ENCODE data around the gene PACSIN3. TPM values are rescaled to one million over a fixed set of nuclear protein-coding genes. Genes with fewer than 3 reads are reported as not detected.

PACSIN3 gene
- total RNA-seq, 1 donor from 2014 or later: 59.4 TPM

GRCh38 chr11:47163193-47163592 is 23.0 kb downstream of the PACSIN3 start:
- intact Hi-C loops (cut with DNase I): no loop called here
- H3K36me3 ChIP-seq: peaks cover 8 to 47% of the 10 kb centered on the region in 2 donors
- no peak overlapping the region for H3K4me3 ChIP-seq
- no peak for DNase-seq (ENCODE audit: extremely low spot score in 2 of 2)
- no peak overlapping the region for H3K27ac ChIP-seq
- H3K4me1 ChIP-seq: peaks cover 9% of the 10 kb centered on the region
- TF ChIP-seq CTCF (IDR thresholded peaks at IDR 0.05) (no peak), POLR2A (IDR thresholded peaks at IDR 0.05) (no peak), POLR2AphosphoS5 (IDR thresholded peaks at IDR 0.05; ENCODE audit: insufficient read depth in 1 of 2, low read depth in 1 of 2) (no peak)
- H3K27me3 ChIP-seq: no peaks in the 10 kb centered on the region
- no peaks in the 10 kb centered on the region for H3K9me3 ChIP-seq

- Histone ChIP-seq H3K4me1 (peaks cover 9% of the 10 kb centered on the region), H3K4me3 (no peak overlapping the region), H3K9me3 (no peaks in the 10 kb centered on the region), H3K36me3 (peaks cover 8 to 39% of the 10 kb centered on the region in 2 donors), H3K27me3 (no peaks in the 10 kb centered on the region), H3K27ac (no peak overlapping the region)
- intact Hi-C loops (cut with DNase I): no loop called here
- DNase-seq (ENCODE audit: extremely low spot score in 2 of 2): no peak
- TF ChIP-seq POLR2A (IDR thresholded peaks at IDR 0.05) (no peak), CTCF (IDR thresholded peaks at IDR 0.05) (no peak), POLR2AphosphoS5 (IDR thresholded peaks at IDR 0.05; ENCODE audit: insufficient read depth in 1 of 2, low read depth in 1 of 2) (no peak)
Measured at GRCh38 chr11:47162426-47162825, 23.8 kb downstream of the PACSIN3 start.

- Histone ChIP-seq H3K36me3 (peaks cover 8 to 34% of the 10 kb centered on the region in 2 donors), H3K27ac (no peak overlapping the region), H3K27me3 (no peaks in the 10 kb centered on the region), H3K4me1 (peaks cover 9% of the 10 kb centered on the region), H3K9me3 (no peaks in the 10 kb centered on the region), H3K4me3 (no peak overlapping the region)
- intact Hi-C loops (cut with DNase I): no loop called here
- no peak for TF ChIP-seq CTCF (IDR thresholded peaks at IDR 0.05)
- no peak for TF ChIP-seq POLR2A (IDR thresholded peaks at IDR 0.05)
- TF ChIP-seq POLR2AphosphoS5 (IDR thresholded peaks at IDR 0.05; ENCODE audit: insufficient read depth in 1 of 2, low read depth in 1 of 2): no peak
- no peak for DNase-seq (ENCODE audit: extremely low spot score in 2 of 2)
Measured at GRCh38 chr11:47161890-47162289, 24.3 kb downstream of the PACSIN3 start.

GRCh38 chr11:47161134-47161854 is 24.9 kb downstream of the PACSIN3 start:
- no peak overlapping the region for H3K4me3 ChIP-seq
- DNase-seq (ENCODE audit: extremely low spot score in 2 of 2): no peak
- no peaks in the 10 kb centered on the region for H3K27me3 ChIP-seq
- peaks cover 9% of the 10 kb centered on the region for H3K4me1 ChIP-seq
- peak in 1 of 3 experiments; percentile 53 for TF ChIP-seq CTCF (IDR thresholded peaks at IDR 0.05)
- TF ChIP-seq POLR2A (IDR thresholded peaks at IDR 0.05): no peak
- no peak for TF ChIP-seq POLR2AphosphoS5 (IDR thresholded peaks at IDR 0.05; ENCODE audit: insufficient read depth in 1 of 2, low read depth in 1 of 2)
- no peak overlapping the region for H3K27ac ChIP-seq
- H3K9me3 ChIP-seq: no peaks in the 10 kb centered on the region
- H3K36me3 ChIP-seq: peaks cover 2 to 28% of the 10 kb centered on the region in 2 donors
- intact Hi-C loops (cut with DNase I): no loop called here

- no peak overlapping the region for H3K27ac ChIP-seq
- H3K36me3 ChIP-seq: peaks cover 0 to 23% of the 10 kb centered on the region in 2 donors
- DNase-seq (ENCODE audit: extremely low spot score in 2 of 2): no peak
- peaks cover 15% of the 10 kb centered on the region for H3K4me1 ChIP-seq
- no peaks in the 10 kb centered on the region for H3K27me3 ChIP-seq
- intact Hi-C loops (cut with DNase I): no loop called here
- no peak overlapping the region for H3K4me3 ChIP-seq
- TF ChIP-seq POLR2A (IDR thresholded peaks at IDR 0.05) (no peak), CTCF (IDR thresholded peaks at IDR 0.05) (no peak), POLR2AphosphoS5 (IDR thresholded peaks at IDR 0.05; ENCODE audit: insufficient read depth in 1 of 2, low read depth in 1 of 2) (no peak)
- no peaks in the 10 kb centered on the region for H3K9me3 ChIP-seq
Measured at GRCh38 chr11:47160753-47161133, 25.5 kb downstream of the PACSIN3 start.

All from vagina (tissue), 2 donors.